HEK293 (cell line): Measurements from ENCODE around the gene C17orf100.

Source experiments
- CTCF ChIA-PET: fragments of 350-600 bp; formaldehyde crosslinking; extraction: SDS; loops from one replicate; lab custom pipeline; 2021; ENCODE audit warnings: antibody characterized with exemption; lab: Yijun Ruan, JAX
- POLR2A ChIA-PET: fragments of 300-600 bp; formaldehyde crosslinking; extraction: SDS; loops from one replicate; lab custom pipeline; 2020; ENCODE audit warnings: antibody characterized with exemption, inconsistent platforms; lab: Yijun Ruan, JAX
- H3K27ac ChIP-seq: fragments of 200-500 bp; sonication (Bioruptor generic); 2 replicates; pipeline ENCODE4 v1.5.1; 2014; ENCODE audit warnings: low read depth, low read length, control low read depth, inconsistent platforms; ENCODE audit errors: extremely low read depth
- H3K36me3 ChIP-seq, 2 experiments: fragments of 200-500 bp in 1 of 2; sonication (Bioruptor generic) in 1 of 2; 1 replicate in 1 of 2; 2 replicates in 1 of 2; pipeline ENCODE4 v1.5.1; 2014 to 2017; ENCODE audit warnings: inconsistent platforms in 2 of 2, low read length in 2 of 2; ENCODE audit not compliant: control insufficient read depth in 2 of 2, insufficient read depth in 1 of 2
- H3K4me1 ChIP-seq: fragments of 200-500 bp; sonication (Bioruptor generic); 2 replicates; pipeline ENCODE4 v1.5.1; 2014; ENCODE audit warnings: mild to moderate bottlenecking, low read length, inconsistent platforms; ENCODE audit not compliant: control insufficient read depth, insufficient read depth
- H3K4me3 ChIP-seq: 2 replicates; pipeline ENCODE4 v1.5.1; 2011; ENCODE audit warnings: low read depth, mild to moderate bottlenecking, control low read depth, low read length, moderate library complexity
- H3K9me3 ChIP-seq: fragments of 200-500 bp; sonication (Bioruptor generic); 2 replicates; pipeline ENCODE4 v1.5.1; 2014; ENCODE audit warnings: low read depth, low read length, inconsistent platforms; ENCODE audit not compliant: control insufficient read depth, insufficient read depth
- PRDM1 ChIP-seq: fragments of 450-650 bp; formaldehyde crosslinking; IDR thresholded peaks from 2 replicates; pipeline ENCODE4; 2016; ENCODE audit warnings: missing biosample characterization, missing genetic modification characterization
- ZBTB21 ChIP-seq: fragments of 450-650 bp; formaldehyde crosslinking; IDR thresholded peaks from 2 replicates; pipeline ENCODE4 v1.5.1; 2017; ENCODE audit warnings: missing biosample characterization, missing genetic modification characterization
- ZFP3 ChIP-seq: fragments of 450-650 bp; formaldehyde crosslinking; IDR thresholded peaks from 2 replicates; pipeline ENCODE4 v1.5.1; 2016; ENCODE audit warnings: low read depth, missing biosample characterization, missing genetic modification characterization
- ZNF114 ChIP-seq: fragments of 450-650 bp; formaldehyde crosslinking; IDR thresholded peaks from 2 replicates; pipeline ENCODE4 v1.5.0; 2017; ENCODE audit warnings: missing biosample characterization, missing genetic modification characterization
- ZNF175 ChIP-seq: fragments of 450-650 bp; formaldehyde crosslinking; IDR thresholded peaks from 2 replicates; pipeline ENCODE4 v1.5.1; 2016; ENCODE audit warnings: missing biosample characterization, missing genetic modification characterization
- ZNF350 ChIP-seq: fragments of 450-650 bp; formaldehyde crosslinking; IDR thresholded peaks from 2 replicates; pipeline ENCODE4 v1.5.0; 2017; ENCODE audit warnings: missing biosample characterization, mild to moderate bottlenecking, missing genetic modification characterization
- ZNF701 ChIP-seq: fragments of 450-650 bp; formaldehyde crosslinking; IDR thresholded peaks from 2 replicates; pipeline ENCODE4 v1.5.1; 2016; ENCODE audit warnings: missing biosample characterization, missing genetic modification characterization
- TF ChIP-seq, protein P1 (sequence below): fragments of 450-650 bp; formaldehyde crosslinking; IDR thresholded peaks from 2 replicates; pipeline ENCODE4 v1.5.1; 2016; ENCODE audit warnings: missing biosample characterization, missing genetic modification characterization
- TF ChIP-seq, protein P2 (sequence below): fragments of 450-650 bp; formaldehyde crosslinking; IDR thresholded peaks from 2 replicates; pipeline ENCODE4 v1.5.1; 2016; ENCODE audit warnings: missing biosample characterization, missing genetic modification characterization
- TF ChIP-seq, protein P3 (sequence below): fragments of 450-650 bp; IDR thresholded peaks from 2 replicates; pipeline ENCODE4 v1.5.1; 2018; ENCODE audit warnings: missing biosample characterization, missing genetic modification characterization
- TF ChIP-seq, protein P4 (sequence below): fragments of 450-650 bp; formaldehyde crosslinking; IDR thresholded peaks from 2 replicates; pipeline ENCODE4 v1.5.1; 2017; ENCODE audit warnings: missing biosample characterization, mild to moderate bottlenecking, missing genetic modification characterization, moderate library complexity

Gene C17orf100

DNA sequence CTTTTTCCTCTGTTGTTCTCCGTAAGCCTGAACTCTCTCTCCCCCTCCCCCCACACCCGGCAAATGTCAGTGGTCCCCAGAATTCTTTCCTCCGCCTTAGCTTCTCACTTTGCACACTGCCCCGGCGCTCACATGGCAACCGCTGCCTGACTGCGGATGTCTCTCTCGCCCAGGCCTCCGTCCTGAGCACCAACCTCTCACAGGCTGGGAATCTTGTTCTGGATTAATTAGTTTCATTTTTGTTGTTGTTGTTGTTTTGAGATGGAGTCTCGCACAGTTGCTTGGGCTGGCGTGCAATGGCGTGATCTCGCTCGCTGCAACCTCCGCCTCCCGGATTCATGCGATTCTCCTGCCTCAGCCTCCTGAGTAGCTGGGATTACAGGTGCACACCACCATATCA, 16.7 kb downstream of the C17orf100 start:
- Histone ChIP-seq H3K4me1 (no peaks in the 10 kb centered on the region), H3K36me3 (peaks cover 0 to 7% of the 10 kb centered on the region in 2 experiments; a peak in 2 of 3 replicates), H3K9me3 (no peaks in the 10 kb centered on the region), H3K4me3 (no peak overlapping the region), H3K27ac (no peak overlapping the region)
- ChIA-PET POLR2A (interaction anchor here (0.9 kb wide), 1 partner anchor 27 kb away, joined by 3 read pairs; no protein-coding TSS in a partner anchor), CTCF (interaction anchor here (0.6 to 3.2 kb wide), 6 partner anchors 122 to 469 kb away, joined by 3 to 72 read pairs (median 8); no protein-coding TSS in a partner anchor)
- TF ChIP-seq, protein P1, sequence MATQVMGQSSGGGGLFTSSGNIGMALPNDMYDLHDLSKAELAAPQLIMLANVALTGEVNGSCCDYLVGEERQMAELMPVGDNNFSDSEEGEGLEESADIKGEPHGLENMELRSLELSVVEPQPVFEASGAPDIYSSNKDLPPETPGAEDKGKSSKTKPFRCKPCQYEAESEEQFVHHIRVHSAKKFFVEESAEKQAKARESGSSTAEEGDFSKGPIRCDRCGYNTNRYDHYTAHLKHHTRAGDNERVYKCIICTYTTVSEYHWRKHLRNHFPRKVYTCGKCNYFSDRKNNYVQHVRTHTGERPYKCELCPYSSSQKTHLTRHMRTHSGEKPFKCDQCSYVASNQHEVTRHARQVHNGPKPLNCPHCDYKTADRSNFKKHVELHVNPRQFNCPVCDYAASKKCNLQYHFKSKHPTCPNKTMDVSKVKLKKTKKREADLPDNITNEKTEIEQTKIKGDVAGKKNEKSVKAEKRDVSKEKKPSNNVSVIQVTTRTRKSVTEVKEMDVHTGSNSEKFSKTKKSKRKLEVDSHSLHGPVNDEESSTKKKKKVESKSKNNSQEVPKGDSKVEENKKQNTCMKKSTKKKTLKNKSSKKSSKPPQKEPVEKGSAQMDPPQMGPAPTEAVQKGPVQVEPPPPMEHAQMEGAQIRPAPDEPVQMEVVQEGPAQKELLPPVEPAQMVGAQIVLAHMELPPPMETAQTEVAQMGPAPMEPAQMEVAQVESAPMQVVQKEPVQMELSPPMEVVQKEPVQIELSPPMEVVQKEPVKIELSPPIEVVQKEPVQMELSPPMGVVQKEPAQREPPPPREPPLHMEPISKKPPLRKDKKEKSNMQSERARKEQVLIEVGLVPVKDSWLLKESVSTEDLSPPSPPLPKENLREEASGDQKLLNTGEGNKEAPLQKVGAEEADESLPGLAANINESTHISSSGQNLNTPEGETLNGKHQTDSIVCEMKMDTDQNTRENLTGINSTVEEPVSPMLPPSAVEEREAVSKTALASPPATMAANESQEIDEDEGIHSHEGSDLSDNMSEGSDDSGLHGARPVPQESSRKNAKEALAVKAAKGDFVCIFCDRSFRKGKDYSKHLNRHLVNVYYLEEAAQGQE: no peak
- TF ChIP-seq, protein P2, sequence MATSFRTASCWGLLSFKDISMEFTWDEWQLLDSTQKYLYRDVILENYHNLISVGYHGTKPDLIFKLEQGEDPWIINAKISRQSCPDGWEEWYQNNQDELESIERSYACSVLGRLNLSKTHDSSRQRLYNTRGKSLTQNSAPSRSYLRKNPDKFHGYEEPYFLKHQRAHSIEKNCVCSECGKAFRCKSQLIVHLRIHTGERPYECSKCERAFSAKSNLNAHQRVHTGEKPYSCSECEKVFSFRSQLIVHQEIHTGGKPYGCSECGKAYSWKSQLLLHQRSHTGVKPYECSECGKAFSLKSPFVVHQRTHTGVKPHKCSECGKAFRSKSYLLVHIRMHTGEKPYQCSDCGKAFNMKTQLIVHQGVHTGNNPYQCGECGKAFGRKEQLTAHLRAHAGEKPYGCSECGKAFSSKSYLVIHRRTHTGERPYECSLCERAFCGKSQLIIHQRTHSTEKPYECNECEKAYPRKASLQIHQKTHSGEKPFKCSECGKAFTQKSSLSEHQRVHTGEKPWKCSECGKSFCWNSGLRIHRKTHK (tag by site-specific recombination): no peak
- TF ChIP-seq ZBTB21 (tag by site-specific recombination): no peak
- no peak for TF ChIP-seq ZNF114
- TF ChIP-seq, protein P3, sequence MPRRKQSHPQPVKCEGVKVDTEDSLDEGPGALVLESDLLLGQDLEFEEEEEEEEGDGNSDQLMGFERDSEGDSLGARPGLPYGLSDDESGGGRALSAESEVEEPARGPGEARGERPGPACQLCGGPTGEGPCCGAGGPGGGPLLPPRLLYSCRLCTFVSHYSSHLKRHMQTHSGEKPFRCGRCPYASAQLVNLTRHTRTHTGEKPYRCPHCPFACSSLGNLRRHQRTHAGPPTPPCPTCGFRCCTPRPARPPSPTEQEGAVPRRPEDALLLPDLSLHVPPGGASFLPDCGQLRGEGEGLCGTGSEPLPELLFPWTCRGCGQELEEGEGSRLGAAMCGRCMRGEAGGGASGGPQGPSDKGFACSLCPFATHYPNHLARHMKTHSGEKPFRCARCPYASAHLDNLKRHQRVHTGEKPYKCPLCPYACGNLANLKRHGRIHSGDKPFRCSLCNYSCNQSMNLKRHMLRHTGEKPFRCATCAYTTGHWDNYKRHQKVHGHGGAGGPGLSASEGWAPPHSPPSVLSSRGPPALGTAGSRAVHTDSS (tag by site-specific recombination): no peak
- TF ChIP-seq ZNF701 (tag by site-specific recombination): no peak
- TF ChIP-seq, protein P4, sequence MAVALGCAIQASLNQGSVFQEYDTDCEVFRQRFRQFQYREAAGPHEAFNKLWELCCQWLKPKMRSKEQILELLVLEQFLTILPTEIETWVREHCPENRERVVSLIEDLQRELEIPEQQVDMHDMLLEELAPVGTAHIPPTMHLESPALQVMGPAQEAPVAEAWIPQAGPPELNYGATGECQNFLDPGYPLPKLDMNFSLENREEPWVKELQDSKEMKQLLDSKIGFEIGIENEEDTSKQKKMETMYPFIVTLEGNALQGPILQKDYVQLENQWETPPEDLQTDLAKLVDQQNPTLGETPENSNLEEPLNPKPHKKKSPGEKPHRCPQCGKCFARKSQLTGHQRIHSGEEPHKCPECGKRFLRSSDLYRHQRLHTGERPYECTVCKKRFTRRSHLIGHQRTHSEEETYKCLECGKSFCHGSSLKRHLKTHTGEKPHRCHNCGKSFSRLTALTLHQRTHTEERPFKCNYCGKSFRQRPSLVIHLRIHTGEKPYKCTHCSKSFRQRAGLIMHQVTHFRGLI: no peak
- TF ChIP-seq ZNF175 (tag by site-specific recombination): no peak
- TF ChIP-seq ZFP3 (tag by site-specific recombination): no peak

DNA sequence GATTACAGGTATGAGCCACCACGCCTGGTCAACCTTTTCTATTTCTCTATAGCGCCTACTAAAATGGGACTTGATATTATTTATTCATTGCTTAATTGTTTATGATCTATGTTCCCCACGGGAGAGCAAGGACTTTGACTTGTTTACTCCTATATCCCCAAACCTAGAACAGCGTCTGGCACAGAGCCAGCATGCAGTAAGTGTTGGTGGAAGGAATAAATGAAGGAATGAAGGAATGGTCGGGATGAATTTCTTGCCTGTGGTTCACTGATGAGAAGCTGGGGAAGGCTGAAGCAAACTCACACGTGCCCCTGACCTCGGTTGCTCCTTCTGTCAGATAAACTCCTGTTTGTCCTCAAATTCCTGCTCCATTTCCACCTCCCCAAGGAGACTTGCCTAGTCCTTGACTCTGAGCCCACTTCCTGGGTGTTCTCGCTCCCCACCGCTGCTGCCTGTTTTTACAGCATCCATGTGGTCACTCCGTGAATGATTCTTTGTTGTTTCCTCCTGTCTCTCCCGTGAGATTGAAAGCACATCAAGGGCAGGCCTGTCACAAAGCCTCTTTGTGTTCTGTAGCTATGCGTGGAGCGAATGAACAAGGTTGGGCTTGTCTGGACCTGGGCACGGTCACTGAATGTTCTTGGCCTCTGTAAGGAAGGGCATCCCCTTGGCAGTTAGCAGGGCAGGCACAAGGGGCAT, 17.3 kb downstream of the C17orf100 start:
- Histone ChIP-seq H3K36me3 (peaks cover 0 to 7% of the 10 kb centered on the region in 2 experiments; a peak in 2 of 3 replicates), H3K4me3 (no peak overlapping the region), H3K27ac (no peak overlapping the region), H3K9me3 (no peaks in the 10 kb centered on the region)
- POLR2A ChIA-PET: no interaction called here
- CTCF ChIA-PET: interaction anchor here (0.6 to 1.7 kb wide), 6 partner anchors 30 to 353 kb away, joined by 3 to 8 read pairs (median 4); no protein-coding TSS in a partner anchor
- TF ChIP-seq PRDM1 (tag by site-specific recombination) (no peak), ZNF350 (no peak)
- TF ChIP-seq, all 188 proteins: peak for 0
- no peaks in the 10 kb centered on the region for H3K4me1 ChIP-seq
